GM23338 (cell line): ENCODE results near the gene HTRA1.

Source experiments
- CREB1 ChIP-seq: fragments of 250-450 bp; sonication (Bioruptor Pico); IDR thresholded peaks from 2 replicates; pipeline ENCODE4 v1.5.0; 2020; ENCODE audit warnings: low read depth, mild to moderate bottlenecking, moderate library complexity
- EZH2 ChIP-seq: fragments of 200-600 bp; sonication (generic); IDR thresholded peaks from one replicate; pipeline ENCODE4 v1.8.0; 2017; ENCODE audit warnings: antibody characterized with exemption, mild to moderate bottlenecking, low read depth; ENCODE audit not compliant: unreplicated experiment
- EZH2phosphoT487 ChIP-seq: fragments of 200-600 bp; sonication (generic); IDR thresholded peaks from one replicate; pipeline ENCODE4 v1.8.1; 2018; ENCODE audit warnings: antibody characterized with exemption; ENCODE audit not compliant: unreplicated experiment
- JUNB ChIP-seq: IDR thresholded peaks from one replicate; pipeline ENCODE4 v1.6.1; 2016; ENCODE audit warnings: antibody characterized with exemption; ENCODE audit not compliant: unreplicated experiment
- NANOG ChIP-seq: IDR thresholded peaks from 2 replicates; pipeline ENCODE4 v1.6.1; 2016; ENCODE audit warnings: antibody characterized with exemption, borderline replicate concordance
- POLR2AphosphoS5 ChIP-seq: IDR thresholded peaks from 2 replicates; pipeline ENCODE4 v1.6.1; 2016; ENCODE audit warnings: antibody characterized with exemption, low read depth
- REST ChIP-seq: IDR thresholded peaks from one replicate; pipeline ENCODE4 v1.6.1; 2018; ENCODE audit warnings: antibody characterized with exemption; ENCODE audit not compliant: unreplicated experiment
- TF ChIP-seq, protein P1 (sequence below), 2 experiments: fragments of 200-600 bp in 1 of 2; sonication (generic) in 1 of 2; conservative IDR thresholded peaks; 2 replicates each; pipeline versions ENCODE4 v1.5.1 to v1.6.1; 2016 to 2017; ENCODE audit warnings: antibody characterized with exemption in 2 of 2, low read depth in 2 of 2, mild to moderate bottlenecking in 2 of 2, moderate library complexity in 1 of 2
- TF ChIP-seq, protein P2 (sequence below): IDR thresholded peaks from 2 replicates; pipeline ENCODE4 v1.6.1; 2016; ENCODE audit warnings: antibody characterized with exemption

DNA sequence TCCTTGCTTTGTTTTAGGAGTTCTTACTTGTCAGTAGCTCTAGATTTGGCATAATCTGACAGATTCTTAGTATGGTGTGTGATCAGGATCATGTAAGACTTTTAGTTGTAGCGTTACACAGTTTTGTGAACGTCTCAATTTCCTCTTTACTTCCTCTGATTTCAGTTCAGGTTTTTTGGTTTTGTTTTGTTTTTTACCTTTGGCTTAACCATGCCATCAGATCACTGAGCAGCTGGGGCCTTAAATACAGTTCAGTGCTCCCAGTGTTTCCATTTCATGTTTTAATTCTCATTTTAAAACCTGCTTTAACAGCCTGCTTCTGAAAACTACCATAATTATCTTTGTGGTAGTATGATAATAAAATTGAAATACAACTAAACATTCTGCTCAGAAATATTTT lies 34.1 kb upstream of the HTRA1 start:
- TF ChIP-seq, protein P1, sequence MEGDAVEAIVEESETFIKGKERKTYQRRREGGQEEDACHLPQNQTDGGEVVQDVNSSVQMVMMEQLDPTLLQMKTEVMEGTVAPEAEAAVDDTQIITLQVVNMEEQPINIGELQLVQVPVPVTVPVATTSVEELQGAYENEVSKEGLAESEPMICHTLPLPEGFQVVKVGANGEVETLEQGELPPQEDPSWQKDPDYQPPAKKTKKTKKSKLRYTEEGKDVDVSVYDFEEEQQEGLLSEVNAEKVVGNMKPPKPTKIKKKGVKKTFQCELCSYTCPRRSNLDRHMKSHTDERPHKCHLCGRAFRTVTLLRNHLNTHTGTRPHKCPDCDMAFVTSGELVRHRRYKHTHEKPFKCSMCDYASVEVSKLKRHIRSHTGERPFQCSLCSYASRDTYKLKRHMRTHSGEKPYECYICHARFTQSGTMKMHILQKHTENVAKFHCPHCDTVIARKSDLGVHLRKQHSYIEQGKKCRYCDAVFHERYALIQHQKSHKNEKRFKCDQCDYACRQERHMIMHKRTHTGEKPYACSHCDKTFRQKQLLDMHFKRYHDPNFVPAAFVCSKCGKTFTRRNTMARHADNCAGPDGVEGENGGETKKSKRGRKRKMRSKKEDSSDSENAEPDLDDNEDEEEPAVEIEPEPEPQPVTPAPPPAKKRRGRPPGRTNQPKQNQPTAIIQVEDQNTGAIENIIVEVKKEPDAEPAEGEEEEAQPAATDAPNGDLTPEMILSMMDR (conservative IDR thresholded peaks at IDR 0.05; ENCODE audit: low read depth in 2 of 2) = no peak
- no peak for TF ChIP-seq POLR2AphosphoS5
- TF ChIP-seq NANOG = no peak
- no peak for TF ChIP-seq EZH2
- no peak for TF ChIP-seq REST
- no peak for TF ChIP-seq EZH2phosphoT487
- TF ChIP-seq JUNB = no peak
- no peak for TF ChIP-seq CREB1
- TF ChIP-seq, protein P2, sequence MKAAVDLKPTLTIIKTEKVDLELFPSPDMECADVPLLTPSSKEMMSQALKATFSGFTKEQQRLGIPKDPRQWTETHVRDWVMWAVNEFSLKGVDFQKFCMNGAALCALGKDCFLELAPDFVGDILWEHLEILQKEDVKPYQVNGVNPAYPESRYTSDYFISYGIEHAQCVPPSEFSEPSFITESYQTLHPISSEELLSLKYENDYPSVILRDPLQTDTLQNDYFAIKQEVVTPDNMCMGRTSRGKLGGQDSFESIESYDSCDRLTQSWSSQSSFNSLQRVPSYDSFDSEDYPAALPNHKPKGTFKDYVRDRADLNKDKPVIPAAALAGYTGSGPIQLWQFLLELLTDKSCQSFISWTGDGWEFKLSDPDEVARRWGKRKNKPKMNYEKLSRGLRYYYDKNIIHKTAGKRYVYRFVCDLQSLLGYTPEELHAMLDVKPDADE = no peak
